Type B pancreatic cell (in vitro differentiated cells): ENCODE measurements around the gene BACH1. TPM values are rescaled to one million over a fixed set of nuclear protein-coding genes. Genes with fewer than 3 reads are reported as not detected.

Experiments
- DNase-seq: peaks from one replicate; pipeline ENCODE4 v3.0.0; 2021; ENCODE audit warnings: mixed read lengths; ENCODE audit not compliant: unreplicated experiment; ENCODE audit errors: extremely low spot score
- H3K27ac Mint-ChIP-seq: 2 replicates; pipeline ENCODE4 v1.8.0; 2021; ENCODE audit warnings: mild to moderate bottlenecking, mixed read lengths
- H3K27me3 Mint-ChIP-seq: 2 replicates; pipeline ENCODE4 v1.8.0; 2021; ENCODE audit warnings: mixed read lengths
- H3K36me3 Mint-ChIP-seq: 2 replicates; pipeline ENCODE4 v1.8.0; 2021; ENCODE audit warnings: mixed read lengths
- H3K4me1 Mint-ChIP-seq: one replicate; pipeline ENCODE4 v1.8.0; 2021; ENCODE audit warnings: mixed read lengths; ENCODE audit not compliant: unreplicated experiment
- H3K4me3 Mint-ChIP-seq: 2 replicates; pipeline ENCODE4 v1.8.0; 2021; ENCODE audit warnings: mild to moderate bottlenecking, mixed read lengths
- H3K9me3 Mint-ChIP-seq: 2 replicates; pipeline ENCODE4 v1.8.0; 2021; ENCODE audit warnings: mixed read lengths
- total RNA-seq: library from RNA; stranded (reverse); gene quantifications from 2 replicates; pipeline ENCODE4 v1.2.1, GENCODE V29; 2021; ENCODE audit warnings: low replicate concordance
- TF ChIP-seq, protein P1 (sequence below): fragments of 200-600 bp; sonication (generic); conservative IDR thresholded peaks from 2 replicates; pipeline ENCODE4 v1.5.0; 2021; ENCODE audit warnings: antibody characterized with exemption, mild to moderate bottlenecking

BACH1 gene
- total RNA-seq, 1 donor from 2014 or later: 90.5 TPM

GRCh38 chr21:29387598-29387997 is 88.9 kb downstream of the BACH1 start:
- DNase-seq: no peak
- no peak overlapping the region for H3K27ac Mint-ChIP-seq
- no peaks in the 10 kb centered on the region for H3K9me3 Mint-ChIP-seq
- H3K4me1 Mint-ChIP-seq: peaks cover 8% of the 10 kb centered on the region
- H3K36me3 Mint-ChIP-seq: peaks cover 4% of the 10 kb centered on the region
- no peak overlapping the region for H3K4me3 Mint-ChIP-seq
- H3K27me3 Mint-ChIP-seq: no peaks in the 10 kb centered on the region
- TF ChIP-seq, protein P1, sequence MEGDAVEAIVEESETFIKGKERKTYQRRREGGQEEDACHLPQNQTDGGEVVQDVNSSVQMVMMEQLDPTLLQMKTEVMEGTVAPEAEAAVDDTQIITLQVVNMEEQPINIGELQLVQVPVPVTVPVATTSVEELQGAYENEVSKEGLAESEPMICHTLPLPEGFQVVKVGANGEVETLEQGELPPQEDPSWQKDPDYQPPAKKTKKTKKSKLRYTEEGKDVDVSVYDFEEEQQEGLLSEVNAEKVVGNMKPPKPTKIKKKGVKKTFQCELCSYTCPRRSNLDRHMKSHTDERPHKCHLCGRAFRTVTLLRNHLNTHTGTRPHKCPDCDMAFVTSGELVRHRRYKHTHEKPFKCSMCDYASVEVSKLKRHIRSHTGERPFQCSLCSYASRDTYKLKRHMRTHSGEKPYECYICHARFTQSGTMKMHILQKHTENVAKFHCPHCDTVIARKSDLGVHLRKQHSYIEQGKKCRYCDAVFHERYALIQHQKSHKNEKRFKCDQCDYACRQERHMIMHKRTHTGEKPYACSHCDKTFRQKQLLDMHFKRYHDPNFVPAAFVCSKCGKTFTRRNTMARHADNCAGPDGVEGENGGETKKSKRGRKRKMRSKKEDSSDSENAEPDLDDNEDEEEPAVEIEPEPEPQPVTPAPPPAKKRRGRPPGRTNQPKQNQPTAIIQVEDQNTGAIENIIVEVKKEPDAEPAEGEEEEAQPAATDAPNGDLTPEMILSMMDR: no peak

- Mint-ChIP-seq H3K9me3 (no peaks in the 10 kb centered on the region), H3K27me3 (no peaks in the 10 kb centered on the region), H3K27ac (no peak overlapping the region), H3K4me3 (no peak overlapping the region), H3K4me1 (peaks cover 8% of the 10 kb centered on the region), H3K36me3 (peaks cover 4% of the 10 kb centered on the region)
- no peak for DNase-seq
- TF ChIP-seq, protein P1: no peak
Observed at GRCh38 chr21:29389136-29389535, 90.4 kb downstream of the BACH1 start.

DNA sequence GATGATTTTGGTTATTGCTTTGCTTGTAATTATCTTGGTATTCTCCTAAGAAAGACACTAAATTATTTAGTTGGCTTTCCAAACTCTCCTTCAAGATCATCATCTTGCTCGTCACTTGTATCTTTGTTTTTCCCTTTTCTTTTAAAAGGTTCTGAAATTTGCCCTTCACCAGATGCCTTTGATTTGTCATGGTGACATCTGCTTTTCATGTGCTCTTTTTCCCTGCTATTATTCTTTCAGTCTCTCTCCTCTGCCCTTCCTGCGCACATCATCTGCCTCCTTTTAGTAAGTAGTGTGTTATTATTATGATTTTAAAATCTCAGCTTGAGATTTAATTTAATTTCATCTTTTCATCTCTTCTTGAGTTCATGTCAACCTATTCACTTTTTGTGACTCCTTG is 92.1 kb downstream of the BACH1 start:
- TF ChIP-seq, protein P1: no peak
- no peak for DNase-seq
- H3K9me3 Mint-ChIP-seq: no peaks in the 10 kb centered on the region
- no peaks in the 10 kb centered on the region for H3K27me3 Mint-ChIP-seq
- peaks cover 8% of the 10 kb centered on the region for H3K4me1 Mint-ChIP-seq
- H3K36me3 Mint-ChIP-seq: peaks cover 4% of the 10 kb centered on the region
- H3K4me3 Mint-ChIP-seq: no peak overlapping the region
- H3K27ac Mint-ChIP-seq: no peak overlapping the region

DNA sequence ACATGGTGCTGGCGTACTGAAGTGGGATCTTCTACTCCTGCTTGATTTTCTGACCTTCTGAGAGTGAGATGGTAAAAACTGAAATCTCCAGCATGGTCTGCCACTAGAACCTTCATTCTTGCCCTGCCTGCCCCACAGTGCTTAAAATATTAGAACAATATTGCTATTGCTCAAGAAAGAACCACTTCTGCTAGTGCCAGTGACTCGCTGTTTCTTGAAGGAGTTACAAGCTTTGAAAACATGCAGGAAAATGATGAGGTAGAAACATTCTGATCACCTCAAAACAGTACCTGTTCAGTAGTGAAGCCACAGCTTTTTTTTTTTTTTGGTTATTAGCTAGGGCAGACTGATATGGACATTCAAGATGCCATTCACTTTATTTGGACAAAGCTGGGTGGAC is 95.3 kb downstream of the BACH1 start:
- no peak overlapping the region for H3K27ac Mint-ChIP-seq
- H3K9me3 Mint-ChIP-seq: no peaks in the 10 kb centered on the region
- no peak overlapping the region for H3K4me3 Mint-ChIP-seq
- TF ChIP-seq, protein P1: no peak
- peaks cover 8% of the 10 kb centered on the region for H3K4me1 Mint-ChIP-seq
- no peak for DNase-seq
- H3K27me3 Mint-ChIP-seq: no peaks in the 10 kb centered on the region
- peaks cover 12% of the 10 kb centered on the region for H3K36me3 Mint-ChIP-seq

Other genes with a start within 250 kb of the BACH1 start
- 167 and 218 TPM in 2 replicates for gene CCT8, start 225.3 kb upstream of the BACH1 start, total RNA-seq
- 5.3 TPM in 1 of 2 replicates, not detected in the other for gene MAP3K7CL, start 168.3 kb upstream of the BACH1 start, total RNA-seq